ENCODE measurements around the gene PDGFA. TPM values are rescaled to one million over a fixed set of nuclear protein-coding genes. Genes with fewer than 3 reads are reported as not detected.

PDGFA gene
- total RNA-seq, 4 donors from 2014 or later = 3.6 to 6.6 (median 4.9) TPM

GRCh38 chr7:480531-481218 is 39.0 kb downstream of the PDGFA start:
- TF ChIP-seq CTCF (IDR thresholded peaks at IDR 0.05; ENCODE audit: low read depth) = no peak

GRCh38 chr7:479948-480499 is 39.6 kb downstream of the PDGFA start:
- TF ChIP-seq CTCF (IDR thresholded peaks at IDR 0.05; ENCODE audit: low read depth) = no peak

GRCh38 chr7:479115-479947 is 40.3 kb downstream of the PDGFA start:
- no peak for TF ChIP-seq CTCF (IDR thresholded peaks at IDR 0.05; ENCODE audit: low read depth)

GRCh38 chr7:477626-478220 is 41.9 kb downstream of the PDGFA start:
- TF ChIP-seq CTCF (IDR thresholded peaks at IDR 0.05; ENCODE audit: low read depth) = no peak

GRCh38 chr7:476736-477360 is 42.8 kb downstream of the PDGFA start:
- no peak for TF ChIP-seq CTCF (IDR thresholded peaks at IDR 0.05; ENCODE audit: low read depth)

- no peak for TF ChIP-seq CTCF (IDR thresholded peaks at IDR 0.05; ENCODE audit: low read depth)
Observed at GRCh38 chr7:475951-476441, 43.6 kb downstream of the PDGFA start.

All from subcutaneous adipose tissue (tissue), 4 donors.